ENCODE measurements around the gene GORASP1. TPM values are rescaled to one million over a fixed set of nuclear protein-coding genes. Genes with fewer than 3 reads are reported as not detected.

GORASP1 gene
- polyA plus RNA-seq, 1 donor (not counting 4 experiments of a cell fraction or from before 2014, with no cell fraction given), result 43.7 TPM

GRCh38 chr3:39068556-39068955 lies 38.9 kb downstream of the GORASP1 start:
- Histone ChIP-seq H3K9me3 (ENCODE audit: control insufficient read depth, low read depth, low read length) (no peaks in the 10 kb centered on the region), H3K4me3 (ENCODE audit: control insufficient read depth in 2 of 3, extremely low read depth in 1 of 3, insufficient read depth in 2 of 3, low read depth in 1 of 3, low read length in 3 of 3) (no peak overlapping the region), H3K9me1 (ENCODE audit: control insufficient read depth, extremely low read depth, insufficient read depth, low read length) (no peaks in the 10 kb centered on the region), H3K4me1 (ENCODE audit: control insufficient read depth, extremely low read depth, insufficient read depth, low read length) (peaks cover 7% of the 10 kb centered on the region), H3K27ac (ENCODE audit: control insufficient read depth, insufficient read depth, low read length) (no peak overlapping the region), H3K27me3 (ENCODE audit: control insufficient read depth, extremely low read depth, insufficient read depth, low read length) (no peaks in the 10 kb centered on the region), H2AFZ (ENCODE audit: control insufficient read depth, low read length) (no peak overlapping the region), H4K20me1 (ENCODE audit: control insufficient read depth, extremely low read depth, insufficient read depth, low read length) (no peaks in the 10 kb centered on the region), H3K9ac (ENCODE audit: control insufficient read depth, extremely low read depth, insufficient read depth, low read length) (no peak overlapping the region), H3K79me2 (ENCODE audit: control insufficient read depth, insufficient read depth, low read length) (peaks cover 1% of the 10 kb centered on the region), H3K36me3 (ENCODE audit: control insufficient read depth in 2 of 2, extremely low read depth in 1 of 2, insufficient read depth in 2 of 2, low read length in 2 of 2) (peaks cover 0 to 3% of the 10 kb centered on the region in 2 experiments), H3K4me2 (ENCODE audit: control insufficient read depth, extremely low read depth, insufficient read depth, low read depth, low read length) (no peak overlapping the region)
- dilution Hi-C loops (cut with MboI; ENCODE audit: extremely low pct_ligation_motif_present, low sequenced_read_pairs), result no loop called here
- TF ChIP-seq CTCF (optimal IDR thresholded peaks at IDR 0.05 in 1 of 3, IDR thresholded peaks at IDR 0.05 in 1 of 3, conservative IDR thresholded peaks at IDR 0.05 in 1 of 3; ENCODE audit: extremely low read depth in 1 of 3, insufficient read depth in 2 of 3, low read length in 3 of 3), result no peak
- no peak for TF ChIP-seq EZH2 (IDR thresholded peaks at IDR 0.05; ENCODE audit: low read length)
- DNase-seq (ENCODE audit: low read depth, low spot score), result no peak
- FAIRE-seq, result no peak

- Histone ChIP-seq H2AFZ (ENCODE audit: control insufficient read depth, low read length) (no peak overlapping the region), H4K20me1 (ENCODE audit: control insufficient read depth, extremely low read depth, insufficient read depth, low read length) (no peaks in the 10 kb centered on the region), H3K9me3 (ENCODE audit: control insufficient read depth, low read depth, low read length) (no peaks in the 10 kb centered on the region), H3K27ac (ENCODE audit: control insufficient read depth, insufficient read depth, low read length) (no peak overlapping the region), H3K4me2 (ENCODE audit: control insufficient read depth, extremely low read depth, insufficient read depth, low read depth, low read length) (no peak overlapping the region), H3K9ac (ENCODE audit: control insufficient read depth, extremely low read depth, insufficient read depth, low read length) (no peak overlapping the region), H3K9me1 (ENCODE audit: control insufficient read depth, extremely low read depth, insufficient read depth, low read length) (no peaks in the 10 kb centered on the region), H3K4me1 (ENCODE audit: control insufficient read depth, extremely low read depth, insufficient read depth, low read length) (peaks cover 7% of the 10 kb centered on the region), H3K27me3 (ENCODE audit: control insufficient read depth, extremely low read depth, insufficient read depth, low read length) (no peaks in the 10 kb centered on the region), H3K4me3 (ENCODE audit: control insufficient read depth in 2 of 3, extremely low read depth in 1 of 3, insufficient read depth in 2 of 3, low read depth in 1 of 3, low read length in 3 of 3) (no peak overlapping the region), H3K36me3 (ENCODE audit: control insufficient read depth in 2 of 2, extremely low read depth in 1 of 2, insufficient read depth in 2 of 2, low read length in 2 of 2) (no peaks in the 10 kb centered on the region), H3K79me2 (ENCODE audit: control insufficient read depth, insufficient read depth, low read length) (peaks cover 4% of the 10 kb centered on the region)
- TF ChIP-seq CTCF (optimal IDR thresholded peaks at IDR 0.05 in 1 of 3, IDR thresholded peaks at IDR 0.05 in 1 of 3, conservative IDR thresholded peaks at IDR 0.05 in 1 of 3; ENCODE audit: extremely low read depth in 1 of 3, insufficient read depth in 2 of 3, low read length in 3 of 3) (no peak), EZH2 (IDR thresholded peaks at IDR 0.05; ENCODE audit: low read length) (no peak)
- dilution Hi-C loops (cut with MboI; ENCODE audit: extremely low pct_ligation_motif_present, low sequenced_read_pairs), result no loop called here
- FAIRE-seq (peak; percentile 89), DNase-seq (ENCODE audit: low read depth, low spot score) (no peak)
Measured at GRCh38 chr3:39067286-39067685, 40.1 kb downstream of the GORASP1 start.

Measured in keratinocyte (primary cell).